ENCODE results near the gene KRT31.

The KRT31 gene

GRCh38 chr17:41403404-41404023 lies 6.1 kb upstream of the KRT31 start:
- ATAC-seq (ENCODE audit: insufficient read depth, low read depth), result no peak

GRCh38 chr17:41402161-41402560 lies 4.8 kb upstream of the KRT31 start:
- no peak for TF ChIP-seq EZH2 (IDR thresholded peaks at IDR 0.05; ENCODE audit: borderline replicate concordance, low read depth, low read length, severe bottlenecking)
- no peak for TF ChIP-seq CTCF (IDR thresholded peaks at IDR 0.05; ENCODE audit: borderline replicate concordance, extremely low read depth, low read length, poor library complexity, severe bottlenecking)
- Histone ChIP-seq H3K27me3 (ENCODE audit: insufficient read depth, low read length, poor library complexity) (peaks cover 19% of the 10 kb centered on the region), H3K4me2 (ENCODE audit: insufficient read depth, low read length) (no peak overlapping the region), H3K79me2 (ENCODE audit: insufficient read depth, low read length) (no peaks in the 10 kb centered on the region), H3K9me3 (ENCODE audit: insufficient read depth, low read length, severe bottlenecking) (no peaks in the 10 kb centered on the region), H3K4me3 (ENCODE audit: low read depth in 1 of 2, low read length in 2 of 2) (no peak overlapping the region), H3K9ac (ENCODE audit: low read depth, low read length) (no peak overlapping the region), H3K27ac (ENCODE audit: low read length) (no peak overlapping the region), H3K4me1 (ENCODE audit: insufficient read depth, low read length) (no peaks in the 10 kb centered on the region), H3K36me3 (ENCODE audit: insufficient read depth, low read length) (no peaks in the 10 kb centered on the region), H2AFZ (ENCODE audit: low read depth, low read length) (no peak overlapping the region), H4K20me1 (ENCODE audit: insufficient read depth, low read length) (no peaks in the 10 kb centered on the region; the same call in 1 of the 2 replicates)
- DNase-seq (no peak), ATAC-seq (ENCODE audit: insufficient read depth, low read depth) (no peak)

More at GRCh38 chr17:41403404-41404023, 6.1 kb upstream of the KRT31 start:
- Histone ChIP-seq H3K9me3 (ENCODE audit: insufficient read depth, low read length, severe bottlenecking) (no peaks in the 10 kb centered on the region), H3K4me2 (ENCODE audit: insufficient read depth, low read length) (no peak overlapping the region), H3K36me3 (ENCODE audit: insufficient read depth, low read length) (no peaks in the 10 kb centered on the region), H3K27ac (ENCODE audit: low read length) (no peak overlapping the region), H3K4me3 (ENCODE audit: low read depth in 1 of 2, low read length in 2 of 2) (no peak overlapping the region), H4K20me1 (ENCODE audit: insufficient read depth, low read length) (no peaks in the 10 kb centered on the region; the same call in 1 of the 2 replicates), H3K27me3 (ENCODE audit: insufficient read depth, low read length, poor library complexity) (peaks cover 15% of the 10 kb centered on the region), H2AFZ (ENCODE audit: low read depth, low read length) (no peak overlapping the region), H3K9ac (ENCODE audit: low read depth, low read length) (no peak overlapping the region), H3K79me2 (ENCODE audit: insufficient read depth, low read length) (no peaks in the 10 kb centered on the region), H3K4me1 (ENCODE audit: insufficient read depth, low read length) (no peaks in the 10 kb centered on the region)
- TF ChIP-seq CTCF (IDR thresholded peaks at IDR 0.05; ENCODE audit: borderline replicate concordance, extremely low read depth, low read length, poor library complexity, severe bottlenecking), result no peak
- no peak for DNase-seq

- H3K4me1 ChIP-seq (ENCODE audit: insufficient read depth, low read length), result no peaks in the 10 kb centered on the region
- no peaks in the 10 kb centered on the region for H3K79me2 ChIP-seq (ENCODE audit: insufficient read depth, low read length)
- H3K4me3 ChIP-seq (ENCODE audit: low read depth in 1 of 2, low read length in 2 of 2), result no peak overlapping the region
- H4K20me1 ChIP-seq (ENCODE audit: insufficient read depth, low read length), result no peaks in the 10 kb centered on the region
- no peaks in the 10 kb centered on the region for H3K36me3 ChIP-seq (ENCODE audit: insufficient read depth, low read length)
- DNase-seq, result no peak
- no peak overlapping the region for H3K4me2 ChIP-seq (ENCODE audit: insufficient read depth, low read length)
- no peak overlapping the region for H3K9ac ChIP-seq (ENCODE audit: low read depth, low read length)
- H3K27me3 ChIP-seq (ENCODE audit: insufficient read depth, low read length, poor library complexity), result peaks cover 26% of the 10 kb centered on the region
- H3K27ac ChIP-seq (ENCODE audit: low read length), result no peak overlapping the region
- no peak for ATAC-seq (ENCODE audit: insufficient read depth, low read depth)
- H3K9me3 ChIP-seq (ENCODE audit: insufficient read depth, low read length, severe bottlenecking), result no peaks in the 10 kb centered on the region
- no peak overlapping the region for H2AFZ ChIP-seq (ENCODE audit: low read depth, low read length)
- TF ChIP-seq EZH2 (IDR thresholded peaks at IDR 0.05; ENCODE audit: borderline replicate concordance, low read depth, low read length, severe bottlenecking) (no peak), CTCF (IDR thresholded peaks at IDR 0.05; ENCODE audit: borderline replicate concordance, extremely low read depth, low read length, poor library complexity, severe bottlenecking) (no peak)
Measured at GRCh38 chr17:41396340-41396739, 1.1 kb downstream of the KRT31 start.
